ENCODE results near the gene LIX1. TPM values are rescaled to one million over a fixed set of nuclear protein-coding genes. Genes with fewer than 3 reads are reported as not detected.

Gene LIX1
- total and polyA plus RNA-seq, 2 of the 8 experiments (the other 6 are each of a cell fraction or from before 2014, with no cell fraction given), result 0.26 to 0.45 TPM

GRCh38 chr5:97115932-97116331 lies 26.5 kb downstream of the LIX1 start (continued):
- TF ChIP-seq KDM1A (IDR thresholded peaks at IDR 0.05; ENCODE audit: borderline replicate concordance, low read length) (no peak), CHD2 (IDR thresholded peaks at IDR 0.05; ENCODE audit: low read length) (no peak), SIX5 (IDR thresholded peaks at IDR 0.05; ENCODE audit: low read depth, low read length) (no peak), NANOG (IDR thresholded peaks at IDR 0.05; ENCODE audit: insufficient read depth, low read depth, low read length, poor library complexity, severe bottlenecking) (no peak), SP2 (IDR thresholded peaks at IDR 0.05; ENCODE audit: low read length) (no peak)
